ENCODE results near the gene GSDMA. TPM values are rescaled to one million over a fixed set of nuclear protein-coding genes. Genes with fewer than 3 reads are reported as not detected.
A peak's percentile ranks its signal among the peaks of the same experiment; 100 is the strongest.

The GSDMA gene
- total RNA-seq, 1 donor from 2014 or later = not detected

- no peak for TF ChIP-seq CTCF (IDR thresholded peaks at IDR 0.05)
- POLR2A ChIA-PET = interaction anchor here (1.0 to 1.9 kb wide), 4 partner anchors 27 to 239 kb away, joined by 3 to 7 read pairs (median 4); partner anchors contain the start of genes MSL1 and PGAP3
- peak; percentile 43 for ATAC-seq (ENCODE audit: low read depth)
Observed at GRCh38 chr17:39926588-39927100, 36.2 kb upstream of the GSDMA start.

GRCh38 chr17:39927101-39927928 is 35.5 kb upstream of the GSDMA start, which contains the start of the genes LRRC3C and ORMDL3:
TSS of gene LRRC3C (plus strand) at chr17:39927732. CDS start at chr17:39941524, 13,792 bp downstream.
TSS of gene ORMDL3 (minus strand) at chr17:39927601. CDS start at chr17:39924203, 3,398 bp downstream.
- DNase-seq = peak; percentile 91
- peak; percentile 92 for ATAC-seq (ENCODE audit: low read depth)
- peak within 1 kb of the TSS; percentile 97 for H3K4me3 Mint-ChIP-seq
- intact Hi-C loops (cut with micrococcal nuclease) = loop anchor here (1.0 to 10.0 kb wide), 4 partner anchors 26 to 357 kb away; partner anchors contain the start of genes CDC6 and PSMD3
- H3K27me3 Mint-ChIP-seq = no peaks in the 10 kb centered on the region
- H3K27ac Mint-ChIP-seq = peak within 1 kb of the TSS; percentile 82
- POLR2A ChIA-PET = interaction anchor here (0.5 to 1.9 kb wide), 6 partner anchors 26 to 240 kb away, joined by 3 to 7 read pairs (median 4); partner anchors contain the start of genes IKZF3, MSL1 and PGAP3
- H3K36me3 Mint-ChIP-seq (ENCODE audit: low read depth) = peaks cover 21% of the 10 kb centered on the region
- peaks cover 40% of the 10 kb centered on the region for H3K4me1 Mint-ChIP-seq
- no peak for TF ChIP-seq CTCF (IDR thresholded peaks at IDR 0.05)
- CTCF ChIA-PET = no interaction called here
- no peaks in the 10 kb centered on the region for H3K9me3 Mint-ChIP-seq

More at GRCh38 chr17:39926588-39927100, 36.2 kb upstream of the GSDMA start:
- DNase-seq = peak; percentile 32
- peaks cover 27% of the 10 kb centered on the region for H3K36me3 Mint-ChIP-seq (ENCODE audit: low read depth)
- H3K27me3 Mint-ChIP-seq = no peaks in the 10 kb centered on the region
- H3K4me3 Mint-ChIP-seq = peak overlapping the region; percentile 97
- peaks cover 45% of the 10 kb centered on the region for H3K4me1 Mint-ChIP-seq
- H3K27ac Mint-ChIP-seq = peak overlapping the region; percentile 59
- CTCF ChIA-PET = interaction anchor here (1.0 kb wide), 1 partner anchor 54 kb away, joined by 3 read pairs; no protein-coding TSS in a partner anchor
- intact Hi-C loops (cut with micrococcal nuclease) = loop anchor here (1.0 to 10.0 kb wide), 4 partner anchors 27 to 358 kb away; partner anchors contain the start of genes CDC6 and PSMD3
- no peaks in the 10 kb centered on the region for H3K9me3 Mint-ChIP-seq

GRCh38 chr17:39927929-39928857 is 34.6 kb upstream of the GSDMA start:
- ATAC-seq (ENCODE audit: low read depth) = peak; percentile 8
- Mint-ChIP-seq H3K27ac (peak overlapping the region; percentile 82), H3K9me3 (no peaks in the 10 kb centered on the region), H3K4me1 (peaks cover 40% of the 10 kb centered on the region), H3K27me3 (no peaks in the 10 kb centered on the region), H3K4me3 (peak overlapping the region; percentile 97), H3K36me3 (ENCODE audit: low read depth) (peaks cover 13% of the 10 kb centered on the region)
- ChIA-PET POLR2A (interaction anchor here (0.5 to 1.9 kb wide), 5 partner anchors 25 to 241 kb away, joined by 3 to 7 read pairs (median 4); partner anchors contain the start of genes MSL1 and PGAP3), CTCF (no interaction called here)
- intact Hi-C loops (cut with micrococcal nuclease) = loop anchor here (1.0 to 10.0 kb wide), 4 partner anchors 25 to 357 kb away; partner anchors contain the start of genes CDC6 and PSMD3
- no peak for TF ChIP-seq CTCF (IDR thresholded peaks at IDR 0.05)
- peak; percentile 29 for DNase-seq

- DNase-seq = no peak
- peaks cover 40% of the 10 kb centered on the region for H3K4me1 Mint-ChIP-seq
- no peaks in the 10 kb centered on the region for H3K27me3 Mint-ChIP-seq
- no peak for TF ChIP-seq CTCF (IDR thresholded peaks at IDR 0.05)
- ChIA-PET CTCF (no interaction called here), POLR2A (no interaction called here)
- no peaks in the 10 kb centered on the region for H3K9me3 Mint-ChIP-seq
- no peak for ATAC-seq (ENCODE audit: low read depth)
- intact Hi-C loops (cut with micrococcal nuclease) = loop anchor here (5.0 to 10.0 kb wide), 2 partner anchors 57 to 356 kb away; partner anchors contain the start of gene CDC6
- H3K36me3 Mint-ChIP-seq (ENCODE audit: low read depth) = peaks cover 7% of the 10 kb centered on the region
- H3K4me3 Mint-ChIP-seq = no peak overlapping the region
- no peak overlapping the region for H3K27ac Mint-ChIP-seq
Observed at GRCh38 chr17:39928858-39929645, 33.8 kb upstream of the GSDMA start.

Data from activated B cell treated with CpG ODN at 0.5 μM for 24 hours (primary cell).